Suprapubic skin (tissue), 4 donors: ENCODE measurements around the gene RPS3.

Experiments used
- EP300 ChIP-seq: sonication (generic); formaldehyde crosslinking; IDR thresholded peaks from one replicate; pipeline ENCODE4 v1.6.1; 2017; ENCODE audit warnings: antibody characterized with exemption
- POLR2A ChIP-seq, 2 donors: fragments of 450-650 bp; IDR thresholded peaks; one replicate each; pipeline ENCODE4 v1.6.1; 2017; ENCODE audit warnings: antibody characterized with exemption in 2 of 2, mild to moderate bottlenecking in 2 of 2, moderate library complexity in 2 of 2
- POLR2AphosphoS5 ChIP-seq, 3 donors: sonication (generic); formaldehyde crosslinking; IDR thresholded peaks; one replicate each; pipeline ENCODE4 v1.6.1; 2017; ENCODE audit warnings: antibody characterized with exemption in 3 of 3
- TF ChIP-seq, protein P1 (sequence below), 2 donors: fragments of 200-600 bp in 1 of 2; fragments of 450-650 bp in 1 of 2; sonication (generic) in 1 of 2; IDR thresholded peaks; one replicate each; pipeline ENCODE4 v1.5.1; 2016 to 2019; ENCODE audit warnings: antibody characterized with exemption in 2 of 2, mild to moderate bottlenecking in 1 of 2, moderate library complexity in 1 of 2

- no peak for TF ChIP-seq POLR2AphosphoS5 (IDR thresholded peaks at IDR 0.05)
- TF ChIP-seq, protein P1, sequence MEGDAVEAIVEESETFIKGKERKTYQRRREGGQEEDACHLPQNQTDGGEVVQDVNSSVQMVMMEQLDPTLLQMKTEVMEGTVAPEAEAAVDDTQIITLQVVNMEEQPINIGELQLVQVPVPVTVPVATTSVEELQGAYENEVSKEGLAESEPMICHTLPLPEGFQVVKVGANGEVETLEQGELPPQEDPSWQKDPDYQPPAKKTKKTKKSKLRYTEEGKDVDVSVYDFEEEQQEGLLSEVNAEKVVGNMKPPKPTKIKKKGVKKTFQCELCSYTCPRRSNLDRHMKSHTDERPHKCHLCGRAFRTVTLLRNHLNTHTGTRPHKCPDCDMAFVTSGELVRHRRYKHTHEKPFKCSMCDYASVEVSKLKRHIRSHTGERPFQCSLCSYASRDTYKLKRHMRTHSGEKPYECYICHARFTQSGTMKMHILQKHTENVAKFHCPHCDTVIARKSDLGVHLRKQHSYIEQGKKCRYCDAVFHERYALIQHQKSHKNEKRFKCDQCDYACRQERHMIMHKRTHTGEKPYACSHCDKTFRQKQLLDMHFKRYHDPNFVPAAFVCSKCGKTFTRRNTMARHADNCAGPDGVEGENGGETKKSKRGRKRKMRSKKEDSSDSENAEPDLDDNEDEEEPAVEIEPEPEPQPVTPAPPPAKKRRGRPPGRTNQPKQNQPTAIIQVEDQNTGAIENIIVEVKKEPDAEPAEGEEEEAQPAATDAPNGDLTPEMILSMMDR (IDR thresholded peaks at IDR 0.05) = no peak
- no peak for TF ChIP-seq EP300
- TF ChIP-seq POLR2A (IDR thresholded peaks at IDR 0.05) = no peak
Observed at GRCh38 chr11:75387736-75388294, 11.5 kb upstream of the RPS3 start.
